Naive thymus-derived CD8-positive, alpha-beta T cell (primary cell): ENCODE measurements around the gene OGDHL. TPM values are rescaled to one million over a fixed set of nuclear protein-coding genes. Genes with fewer than 3 reads are reported as not detected.
"Not testable (repeated sequence)": the region's sequence is repeated elsewhere in the genome, so short reads cannot be mapped to it uniquely, and the experiment has no call there.

Experiments used
- ATAC-seq, 2 donors: fragments of 150-1000 bp; cut with Tn5 transposase in 1 of 2; sonication (Bioruptor Pico), chemical (Tn5 transposase) in 1 of 2; 1 replicate in 1 of 2; 2 replicates in 1 of 2; pipeline ENCODE4 v1.10.0; 2021; ENCODE audit warnings: mild to moderate bottlenecking in 2 of 2, moderate library complexity in 2 of 2
- POLR2A ChIA-PET: fragments of 350-600 bp; sonication (Branson Sonifier 250); formaldehyde crosslinking; loops from one replicate; lab custom pipeline; 2021; ENCODE audit warnings: antibody characterized with exemption; lab: Charles Lee
- DNase-seq, 10 donors: peaks; one replicate each; pipeline versions ENCODE4 v3.0.0 to v3.0.0-alpha.2; 2020 to 2022
- H3K27ac Mint-ChIP-seq, 10 donors: one replicate each; pipeline ENCODE4 v1.8.0; 2020 to 2022; ENCODE audit warnings: mild to moderate bottlenecking in 10 of 10, mixed read lengths in 10 of 10, moderate library complexity in 4 of 10, inconsistent platforms in 1 of 10
- H3K27me3 Mint-ChIP-seq, 5 donors: one replicate each; pipeline ENCODE4 v1.8.0; 2021 to 2022; ENCODE audit warnings: mixed read lengths in 5 of 5
- H3K36me3 Mint-ChIP-seq, 3 donors: one replicate each; pipeline ENCODE4 v1.8.0; 2020 to 2022; ENCODE audit warnings: mixed read lengths in 3 of 3, mild to moderate bottlenecking in 2 of 3, inconsistent platforms in 1 of 3
- H3K4me1 Mint-ChIP-seq, 4 donors: one replicate each; pipeline ENCODE4 v1.8.0; 2021 to 2022; ENCODE audit warnings: mixed read lengths in 4 of 4
- H3K4me3 Mint-ChIP-seq, 10 donors: one replicate each; pipeline ENCODE4 v1.8.0; 2020 to 2022; ENCODE audit warnings: mild to moderate bottlenecking in 10 of 10, mixed read lengths in 10 of 10, moderate library complexity in 6 of 10, inconsistent platforms in 1 of 10
- H3K9me3 Mint-ChIP-seq, 9 donors: one replicate each; pipeline ENCODE4 v1.8.0; 2020 to 2022; ENCODE audit warnings: mixed read lengths in 9 of 9, mild to moderate bottlenecking in 3 of 9, inconsistent platforms in 1 of 9, moderate library complexity in 1 of 9
- polyA plus RNA-seq, 3 donors: library from polyadenylated mRNA; unstranded; fragments of 300-500 nt; fragmentation: Illumina TruSeq; gene quantifications; one replicate each; pipeline ENCODE4 v1.2.3, GENCODE V29; 2021
- total RNA-seq, 8 experiments: library from RNA in 2 of 8; stranded (reverse) in 2 of 8; gene quantifications; one replicate each; pipeline ENCODE4 v1.2.3 and lab custom pipeline; 2021 to 2026

Gene OGDHL
- total and polyA plus RNA-seq, 5 experiments from 2014 or later: not detected

- POLR2A ChIA-PET: no interaction called here
- Mint-ChIP-seq H3K9me3 (peaks cover 0 to 1% (median 0%) of the 10 kb centered on the region in 9 donors), H3K27me3 (peaks cover 0 to 6% (median 0%) of the 10 kb centered on the region in 5 donors), H3K4me1 (peaks cover 0 to 1% (median 0%) of the 10 kb centered on the region in 4 donors), H3K27ac (no peak overlapping the region), H3K36me3 (no peaks in the 10 kb centered on the region), H3K4me3 (no peak overlapping the region)
- DNase-seq: no peak
- no peak for ATAC-seq
These were observed 27.0 kb downstream of the OGDHL start for GRCh38 chr10:49735161-49735560.

- Mint-ChIP-seq H3K4me3 (no peak overlapping the region), H3K27me3 (peaks cover 0 to 6% (median 0%) of the 10 kb centered on the region in 5 donors), H3K4me1 (peaks cover 0 to 1% (median 0%) of the 10 kb centered on the region in 4 donors), H3K36me3 (no peaks in the 10 kb centered on the region), H3K27ac (no peak overlapping the region), H3K9me3 (peaks cover 0 to 3% (median 0%) of the 10 kb centered on the region in 9 donors)
- DNase-seq (no peak), ATAC-seq (no peak)
- POLR2A ChIA-PET: no interaction called here
These were observed 27.4 kb downstream of the OGDHL start for GRCh38 chr10:49734676-49735075.

- ATAC-seq (no peak), DNase-seq (no peak)
- peaks cover 0 to 6% (median 0%) of the 10 kb centered on the region in 5 donors for H3K27me3 Mint-ChIP-seq
- POLR2A ChIA-PET: no interaction called here
- H3K9me3 Mint-ChIP-seq: peaks cover 0 to 4% (median 0%) of the 10 kb centered on the region in 9 donors
- no peaks in the 10 kb centered on the region for H3K36me3 Mint-ChIP-seq
- H3K27ac Mint-ChIP-seq: no peak overlapping the region
- H3K4me1 Mint-ChIP-seq: peaks cover 0 to 1% (median 0%) of the 10 kb centered on the region in 4 donors
- H3K4me3 Mint-ChIP-seq: no peak overlapping the region
These were observed 28.3 kb downstream of the OGDHL start for GRCh38 chr10:49733866-49734265.

- H3K27ac Mint-ChIP-seq: no peak overlapping the region
- peaks cover 0 to 23% (median 0%) of the 10 kb centered on the region in 3 donors for H3K36me3 Mint-ChIP-seq
- H3K4me1 Mint-ChIP-seq: no peaks in the 10 kb centered on the region
These were observed 35.5 kb downstream of the OGDHL start for GRCh38 chr10:49726593-49726992.

GRCh38 chr10:49715157-49715556, 47.0 kb downstream of the OGDHL start:
- POLR2A ChIA-PET, DNase-seq, ATAC-seq, H3K27ac Mint-ChIP-seq, H3K4me3 Mint-ChIP-seq, H3K4me1 Mint-ChIP-seq: not testable (repeated sequence)
- Mint-ChIP-seq H3K27me3 (peaks cover 6 to 30% (median 14%) of the 10 kb centered on the region in 5 donors), H3K9me3 (peaks cover 0 to 18% (median 4%) of the 10 kb centered on the region in 9 donors), H3K36me3 (peaks cover 0 to 16% (median 0%) of the 10 kb centered on the region in 3 donors)

More at GRCh38 chr10:49726593-49726992, 35.5 kb downstream of the OGDHL start:
- POLR2A ChIA-PET: no interaction called here
- Mint-ChIP-seq H3K4me3 (no peak overlapping the region), H3K9me3 (peaks cover 0 to 42% (median 14%) of the 10 kb centered on the region in 9 donors), H3K27me3 (peaks cover 0 to 2% (median 0%) of the 10 kb centered on the region in 5 donors)
- ATAC-seq: no peak
- DNase-seq: no peak

GRCh38 chr10:49713266-49713665, 48.9 kb downstream of the OGDHL start:
- H3K27me3 Mint-ChIP-seq: peaks cover 6 to 30% (median 15%) of the 10 kb centered on the region in 5 donors
- POLR2A ChIA-PET: no interaction called here
- H3K4me3 Mint-ChIP-seq: no peak overlapping the region
- peaks cover 0 to 18% (median 4%) of the 10 kb centered on the region in 9 donors for H3K9me3 Mint-ChIP-seq
- no peak overlapping the region for H3K27ac Mint-ChIP-seq
- DNase-seq (no peak), ATAC-seq (no peak)
- H3K4me1 Mint-ChIP-seq: no peaks in the 10 kb centered on the region
- peaks cover 0 to 16% (median 0%) of the 10 kb centered on the region in 3 donors for H3K36me3 Mint-ChIP-seq

GRCh38 chr10:49711481-49711880, 50.6 kb downstream of the OGDHL start:
- Mint-ChIP-seq H3K27me3 (peaks cover 5 to 27% (median 14%) of the 10 kb centered on the region in 5 donors), H3K27ac (no peak overlapping the region), H3K4me3 (no peak overlapping the region), H3K36me3 (peaks cover 0 to 11% (median 0%) of the 10 kb centered on the region in 3 donors), H3K4me1 (no peaks in the 10 kb centered on the region), H3K9me3 (peaks cover 0 to 12% (median 0%) of the 10 kb centered on the region in 9 donors)
- DNase-seq (no peak), ATAC-seq (no peak)
- POLR2A ChIA-PET: no interaction called here

- Mint-ChIP-seq H3K36me3 (peaks cover 0 to 11% (median 0%) of the 10 kb centered on the region in 3 donors), H3K4me1 (no peaks in the 10 kb centered on the region), H3K4me3 (no peak overlapping the region), H3K9me3 (peaks cover 0 to 12% (median 0%) of the 10 kb centered on the region in 9 donors), H3K27me3 (peaks cover 5 to 25% (median 14%) of the 10 kb centered on the region in 5 donors), H3K27ac (no peak overlapping the region)
- ATAC-seq: no peak
- POLR2A ChIA-PET: no interaction called here
- DNase-seq: no peak
These were observed 51.2 kb downstream of the OGDHL start for GRCh38 chr10:49710966-49711365.

GRCh38 chr10:49709934-49710333, 52.2 kb downstream of the OGDHL start:
- Mint-ChIP-seq H3K36me3 (peaks cover 0 to 11% (median 0%) of the 10 kb centered on the region in 3 donors), H3K4me1 (no peaks in the 10 kb centered on the region), H3K27ac (no peak overlapping the region), H3K4me3 (no peak overlapping the region), H3K27me3 (peaks cover 5 to 24% (median 14%) of the 10 kb centered on the region in 5 donors), H3K9me3 (peaks cover 0 to 12% (median 2%) of the 10 kb centered on the region in 9 donors)
- POLR2A ChIA-PET: no interaction called here
- ATAC-seq (no peak), DNase-seq (no peak)

GRCh38 chr10:49707585-49707984, 54.5 kb downstream of the OGDHL start:
- DNase-seq: no peak
- Mint-ChIP-seq H3K4me3 (no peak overlapping the region), H3K9me3 (peaks cover 0 to 3% (median 0%) of the 10 kb centered on the region in 9 donors), H3K27ac (no peak overlapping the region), H3K4me1 (no peaks in the 10 kb centered on the region), H3K36me3 (no peaks in the 10 kb centered on the region), H3K27me3 (peaks cover 4 to 24% (median 18%) of the 10 kb centered on the region in 5 donors)
- ATAC-seq: no peak
- POLR2A ChIA-PET: no interaction called here

- H3K27ac Mint-ChIP-seq: no peak overlapping the region
- H3K27me3 Mint-ChIP-seq: peaks cover 7 to 24% (median 13%) of the 10 kb centered on the region in 5 donors
- no peak overlapping the region for H3K4me3 Mint-ChIP-seq
- DNase-seq: no peak
- POLR2A ChIA-PET: no interaction called here
- H3K36me3 Mint-ChIP-seq: no peaks in the 10 kb centered on the region
- H3K9me3 Mint-ChIP-seq: peaks cover 0 to 4% (median 0%) of the 10 kb centered on the region in 9 donors
- no peak for ATAC-seq
- no peaks in the 10 kb centered on the region for H3K4me1 Mint-ChIP-seq
These were observed 61.1 kb downstream of the OGDHL start for GRCh38 chr10:49700997-49701396.

GRCh38 chr10:49700211-49700610, 61.9 kb downstream of the OGDHL start:
- no peak for DNase-seq
- peaks cover 7 to 25% (median 14%) of the 10 kb centered on the region in 5 donors for H3K27me3 Mint-ChIP-seq

GRCh38 chr10:49698679-49699078, 63.4 kb downstream of the OGDHL start:
- no peak overlapping the region for H3K4me3 Mint-ChIP-seq
- no peak overlapping the region for H3K27ac Mint-ChIP-seq
- ATAC-seq (no peak), DNase-seq (no peak)
- H3K27me3 Mint-ChIP-seq: peaks cover 9 to 40% (median 14%) of the 10 kb centered on the region in 5 donors
- H3K4me1 Mint-ChIP-seq: no peaks in the 10 kb centered on the region
- H3K36me3 Mint-ChIP-seq: no peaks in the 10 kb centered on the region
- POLR2A ChIA-PET: no interaction called here
- H3K9me3 Mint-ChIP-seq: peaks cover 0 to 4% (median 0%) of the 10 kb centered on the region in 9 donors

More at GRCh38 chr10:49700211-49700610, 61.9 kb downstream of the OGDHL start:
- POLR2A ChIA-PET: no interaction called here
- Mint-ChIP-seq H3K9me3 (peaks cover 0 to 4% (median 0%) of the 10 kb centered on the region in 9 donors), H3K27ac (no peak overlapping the region), H3K36me3 (no peaks in the 10 kb centered on the region), H3K4me3 (no peak overlapping the region), H3K4me1 (no peaks in the 10 kb centered on the region)
- ATAC-seq: no peak
